Measurements from ENCODE around the gene CARNS1.
A peak's percentile ranks its signal among the peaks of the same experiment; 100 is the strongest.
"Not testable (repeated sequence)": the region's sequence is repeated elsewhere in the genome, so short reads cannot be mapped to it uniquely, and the experiment has no call there.

CARNS1 gene

GRCh38 chr11:67396259-67396581 is 19.3 kb upstream of the CARNS1 start:
- DNase-seq (ENCODE audit: low read depth), result no peak

- DNase-seq (ENCODE audit: low read depth), result no peak
Measured at GRCh38 chr11:67396587-67397389, 18.7 kb upstream of the CARNS1 start.

- no peak for DNase-seq (ENCODE audit: low read depth)
Measured at GRCh38 chr11:67397536-67397935, 17.9 kb upstream of the CARNS1 start.

- DNase-seq (ENCODE audit: low read depth), result no peak
Measured at GRCh38 chr11:67397986-67398660, 17.4 kb upstream of the CARNS1 start.

GRCh38 chr11:67398661-67399563 is 16.6 kb upstream of the CARNS1 start:
- no peak for DNase-seq (ENCODE audit: low read depth)

GRCh38 chr11:67400251-67400941 is 15.1 kb upstream of the CARNS1 start:
- no peak for DNase-seq (ENCODE audit: low read depth)

- DNase-seq (ENCODE audit: low read depth), result no peak
Measured at GRCh38 chr11:67400942-67401494, 14.5 kb upstream of the CARNS1 start.

GRCh38 chr11:67401495-67402191 is 13.8 kb upstream of the CARNS1 start, which contains the start of gene PPP1CA:
TSS of gene PPP1CA (minus strand) at chr11:67401858. CDS start at chr11:67401782, 76 bp downstream.
- peak; percentile 47 for DNase-seq (ENCODE audit: low read depth)

GRCh38 chr11:67402192-67402839 is 13.2 kb upstream of the CARNS1 start:
- DNase-seq (ENCODE audit: low read depth), result not testable (repeated sequence)

GRCh38 chr11:67403085-67403484 is 12.4 kb upstream of the CARNS1 start:
- DNase-seq (ENCODE audit: low read depth), result not testable (repeated sequence)

GRCh38 chr11:67404515-67405195 is 10.8 kb upstream of the CARNS1 start:
- DNase-seq (ENCODE audit: low read depth), result no peak

- DNase-seq (ENCODE audit: low read depth), result no peak
Measured at GRCh38 chr11:67405196-67405567, 10.3 kb upstream of the CARNS1 start.

GRCh38 chr11:67405688-67406339 is 9.7 kb upstream of the CARNS1 start:
- no peak for DNase-seq (ENCODE audit: low read depth)

- DNase-seq (ENCODE audit: low read depth), result no peak
Measured at GRCh38 chr11:67406420-67406968, 9.0 kb upstream of the CARNS1 start.

GRCh38 chr11:67406969-67407687 is 8.3 kb upstream of the CARNS1 start:
- no peak for DNase-seq (ENCODE audit: low read depth)

GRCh38 chr11:67407688-67408163 is 7.8 kb upstream of the CARNS1 start:
- DNase-seq (ENCODE audit: low read depth), result no peak

- DNase-seq (ENCODE audit: low read depth), result no peak
Measured at GRCh38 chr11:67408437-67409200, 6.9 kb upstream of the CARNS1 start.

Measured in HS-5 (cell line).